PC-3 (cell line): Measurements from ENCODE around the gene GRXCR2. TPM values are rescaled to one million over a fixed set of nuclear protein-coding genes. Genes with fewer than 3 reads are reported as not detected.
A peak's percentile ranks its signal among the peaks of the same experiment; 100 is the strongest.

Experiments
- ATAC-seq: fragments of 200-7000 bp; cut with Tn5 transposase; 2 replicates; pipeline ENCODE4 v1.9.1; 2020; ENCODE audit warnings: mild to moderate bottlenecking, moderate library complexity
- BruUV-seq: library from RNA; stranded (reverse); fragments of 400-500 nt; replicated peaks from 2 replicates; lab custom pipeline; 2021; lab: Mats Ljungman, UMichigan
- CTCF ChIA-PET: fragments of 300-600 bp; sonication (Branson Sonifier 250); formaldehyde crosslinking; loops from one replicate; lab custom pipeline; 2022; ENCODE audit warnings: antibody characterized with exemption; lab: Charles Lee
- POLR2A ChIA-PET: fragments of 300-600 bp; sonication (Branson Sonifier 250); formaldehyde crosslinking; loops from one replicate; lab custom pipeline; 2022; ENCODE audit warnings: antibody characterized with exemption; ENCODE audit not compliant: unreplicated experiment; lab: Charles Lee
- DNase-seq: peaks from one replicate; pipeline ENCODE4 v3.0.0-alpha.2; 2015
- H2AFZ ChIP-seq: fragments of 300-600 bp; sonication (generic); 2 replicates; pipeline ENCODE4 v1.6.0; 2016; ENCODE audit warnings: antibody characterized with exemption, low read length
- H3F3A ChIP-seq: fragments of 300-600 bp; sonication (generic); one replicate; pipeline ENCODE4 v1.6.0; 2017; ENCODE audit warnings: antibody characterized with exemption, low read length, control low read depth, mild to moderate bottlenecking; ENCODE audit not compliant: unreplicated experiment
- H3K27ac ChIP-seq: fragments of 300-600 bp; sonication (generic); 2 replicates; pipeline ENCODE4 v1.5.1; 2016; ENCODE audit warnings: mild to moderate bottlenecking, low read length
- H3K27me3 ChIP-seq: fragments of 300-600 bp; sonication (generic); 2 replicates; pipeline ENCODE4 v1.6.1; 2016; ENCODE audit warnings: low read length, mixed read lengths
- H3K36me3 ChIP-seq: fragments of 300-600 bp; sonication (generic); 2 replicates; pipeline ENCODE4 v1.6.1; 2016; ENCODE audit warnings: low read depth, mixed run types, low read length, mixed read lengths
- H3K4me1 ChIP-seq: fragments of 300-600 bp; sonication (generic); 2 replicates; pipeline ENCODE4 v1.5.1; 2016; ENCODE audit warnings: low read length; ENCODE audit not compliant: insufficient read depth
- H3K4me2 ChIP-seq: fragments of 300-600 bp; sonication (generic); 2 replicates; pipeline ENCODE4 v1.6.0; 2016; ENCODE audit warnings: low read length
- H3K4me3 ChIP-seq: fragments of 300-600 bp; sonication (generic); 2 replicates; pipeline ENCODE4 v1.5.1; 2016; ENCODE audit warnings: mild to moderate bottlenecking, low read length, mixed read lengths
- H3K79me2 ChIP-seq: fragments of 300-600 bp; sonication (generic); 2 replicates; pipeline ENCODE4 v1.6.1; 2017; ENCODE audit warnings: low read length, mixed read lengths
- H3K9ac ChIP-seq: fragments of 300-600 bp; sonication (generic); 2 replicates; pipeline ENCODE4 v1.6.0; 2016; ENCODE audit warnings: mild to moderate bottlenecking, low read length
- H3K9me2 ChIP-seq: fragments of 300-600 bp; sonication (generic); replicated peaks from 2 replicates; pipeline ENCODE4 v1.6.1; 2016; ENCODE audit warnings: mixed run types, low read length, mixed read lengths
- H3K9me3 ChIP-seq: fragments of 300-600 bp; sonication (generic); 2 replicates; pipeline ENCODE4 v1.6.1; 2016; ENCODE audit warnings: low read length, mixed read lengths
- H4K20me1 ChIP-seq: fragments of 300-600 bp; sonication (generic); 2 replicates; pipeline ENCODE4 v1.6.1; 2016; ENCODE audit warnings: low read length, mixed read lengths
- CTCF ChIP-seq: fragments of 300-600 bp; sonication (generic); conservative IDR thresholded peaks from 2 replicates; pipeline ENCODE4 v1.5.1; 2017; ENCODE audit warnings: antibody characterized with exemption, low read depth, mild to moderate bottlenecking, low read length
- EZH2 ChIP-seq: fragments of 300-600 bp; sonication (generic); IDR thresholded peaks from one replicate; pipeline ENCODE4 v1.6.1; 2017; ENCODE audit warnings: antibody characterized with exemption, mild to moderate bottlenecking, low read length; ENCODE audit not compliant: unreplicated experiment
- EZH2phosphoT487 ChIP-seq: fragments of 300-600 bp; sonication (generic); IDR thresholded peaks from 2 replicates; pipeline ENCODE4 v1.6.1; 2018; ENCODE audit warnings: mild to moderate bottlenecking, antibody characterized with exemption, low read length, borderline replicate concordance
- intact Hi-C: fragments of 100-400 bp; cut with micrococcal nuclease; formaldehyde crosslinking; loops from 2 replicates; pipeline ENCODE4 v1.9.0; 2023
- total RNA-seq: library from RNA; depleted of rRNA; stranded (reverse); fragments of >200 nt; gene quantifications from 2 replicates; pipeline ENCODE4 v1.2.3, GENCODE V29; 2014

Gene GRXCR2
- total RNA-seq, 1 experiment from 2014 or later: not detected

GRCh38 chr5:145906401-145906800 is 33.6 kb upstream of the GRXCR2 start:
- H3K27me3 ChIP-seq: no peaks in the 10 kb centered on the region
- H3K79me2 ChIP-seq: no peaks in the 10 kb centered on the region
- no peak overlapping the region for H3K27ac ChIP-seq
- H3K9me3 ChIP-seq: no peaks in the 10 kb centered on the region
- ATAC-seq (no peak), DNase-seq (no peak)
- no peaks in the 10 kb centered on the region for H3F3A ChIP-seq
- no peak overlapping the region for H3K9ac ChIP-seq
- POLR2A ChIA-PET: no interaction called here
- no peaks in the 10 kb centered on the region for H3K36me3 ChIP-seq
- H4K20me1 ChIP-seq: no peaks in the 10 kb centered on the region
- TF ChIP-seq EZH2phosphoT487: no peak
- TF ChIP-seq EZH2: no peak
- TF ChIP-seq CTCF: no peak
- no TSS peak for BruUV-seq
- no peak overlapping the region for H2AFZ ChIP-seq
- CTCF ChIA-PET: no interaction called here
- no peaks in the 10 kb centered on the region for H3K9me2 ChIP-seq
- no peak overlapping the region for H3K4me3 ChIP-seq
- H3K4me2 ChIP-seq: no peak overlapping the region
- intact Hi-C loops: no loop called here
- peaks cover 9% of the 10 kb centered on the region; the same call in 1 of the 2 replicates for H3K4me1 ChIP-seq

DNA sequence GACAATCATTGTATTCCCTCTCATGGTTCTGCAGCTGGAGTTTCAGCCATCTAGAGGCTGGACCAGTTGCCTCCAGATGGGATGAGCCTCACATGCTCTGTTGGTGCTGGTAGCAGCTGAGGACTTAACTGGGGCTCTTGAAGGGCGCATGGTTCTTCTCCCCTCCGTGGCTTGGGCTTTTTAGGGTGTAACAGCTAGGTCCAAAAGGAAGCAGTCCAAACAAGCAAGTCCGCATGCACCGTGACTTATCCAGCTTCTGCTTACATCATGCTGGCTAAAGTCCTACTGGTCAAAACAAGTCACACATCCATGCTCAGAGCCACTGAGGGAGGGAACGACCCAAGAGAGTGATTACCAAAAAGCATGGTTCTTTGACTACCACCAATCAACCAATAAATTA is 31.9 kb upstream of the GRXCR2 start:
- H3K27me3 ChIP-seq: no peaks in the 10 kb centered on the region
- H3K9me2 ChIP-seq: no peaks in the 10 kb centered on the region
- H4K20me1 ChIP-seq: no peaks in the 10 kb centered on the region
- no peaks in the 10 kb centered on the region for H3F3A ChIP-seq
- intact Hi-C loops: no loop called here
- TF ChIP-seq EZH2 (no peak), CTCF (no peak), EZH2phosphoT487 (no peak)
- CTCF ChIA-PET: no interaction called here
- H3K4me2 ChIP-seq: no peak overlapping the region
- no peaks in the 10 kb centered on the region for H3K79me2 ChIP-seq
- no TSS peak for BruUV-seq
- POLR2A ChIA-PET: no interaction called here
- no peak for DNase-seq
- no peak for ATAC-seq
- peaks cover 9% of the 10 kb centered on the region; the same call in 1 of the 2 replicates for H3K4me1 ChIP-seq
- H3K9me3 ChIP-seq: no peaks in the 10 kb centered on the region
- no peak overlapping the region for H3K9ac ChIP-seq
- no peaks in the 10 kb centered on the region for H3K36me3 ChIP-seq
- H3K27ac ChIP-seq: no peak overlapping the region
- H3K4me3 ChIP-seq: no peak overlapping the region
- no peak overlapping the region for H2AFZ ChIP-seq

DNA sequence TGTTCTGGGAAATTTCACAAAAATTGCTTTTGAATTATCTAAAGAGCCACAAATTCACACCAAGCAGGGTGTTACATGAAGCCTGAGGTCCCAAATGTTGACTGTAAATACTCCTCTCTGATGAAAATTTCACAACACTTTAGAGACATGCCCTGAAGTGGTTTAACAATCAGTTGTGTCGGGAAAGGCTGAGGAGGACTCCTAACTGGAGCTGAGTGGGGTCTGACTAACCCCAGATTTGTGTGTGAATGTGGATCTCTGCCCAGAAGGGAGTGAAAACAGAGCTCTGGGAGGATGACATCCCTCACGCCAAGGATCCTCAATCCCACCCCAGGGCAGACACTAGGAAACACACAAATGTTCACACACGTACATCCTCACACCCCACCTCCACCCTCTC is 31.1 kb upstream of the GRXCR2 start:
- Histone ChIP-seq H3K36me3 (no peaks in the 10 kb centered on the region), H3K79me2 (no peaks in the 10 kb centered on the region), H3F3A (no peaks in the 10 kb centered on the region), H2AFZ (no peak overlapping the region), H4K20me1 (no peaks in the 10 kb centered on the region), H3K27me3 (no peaks in the 10 kb centered on the region), H3K9ac (no peak overlapping the region), H3K4me1 (peaks cover 9% of the 10 kb centered on the region; the same call in 1 of the 2 replicates), H3K27ac (no peak overlapping the region), H3K9me3 (no peaks in the 10 kb centered on the region), H3K9me2 (no peaks in the 10 kb centered on the region), H3K4me3 (no peak overlapping the region), H3K4me2 (no peak overlapping the region)
- no peak; the same call in 1 of the 2 replicates for ATAC-seq
- TF ChIP-seq CTCF (no peak), EZH2phosphoT487 (no peak), EZH2 (no peak)
- peak; percentile 5 for DNase-seq
- no TSS peak for BruUV-seq
- ChIA-PET POLR2A (no interaction called here), CTCF (interaction anchor here (0.6 kb wide), 1 partner anchor 88 kb away, joined by 3 read pairs; no protein-coding TSS in a partner anchor)
- intact Hi-C loops: no loop called here
